Measurements from ENCODE around the gene KLHDC3. TPM values are rescaled to one million over a fixed set of nuclear protein-coding genes. Genes with fewer than 3 reads are reported as not detected.

KLHDC3 gene
- total and polyA plus RNA-seq, 2 of the 13 experiments (the other 11 are each of a cell fraction or from before 2014, with no cell fraction given) = 78.3 to 91.5 TPM

GRCh38 chr6:43059168-43060033 lies 45.4 kb downstream of the KLHDC3 start, which contains the start of the genes KLC4 and MRPL2 (continued):
- TF ChIP-seq ZNF10 (CRISPR knock-in tag; IDR thresholded peaks at IDR 0.05; ENCODE audit: borderline replicate concordance, low read depth) = no peak
- peak; percentile 71; the same call in 1 of the 2 replicates for TF ChIP-seq ERF (CRISPR knock-in tag; IDR thresholded peaks at IDR 0.05)
- peak; percentile 56; the same call in 1 of the 2 replicates for TF ChIP-seq ZZZ3 (CRISPR knock-in tag; IDR thresholded peaks at IDR 0.05; ENCODE audit: borderline replicate concordance)
- TF ChIP-seq TBX2 (CRISPR knock-in tag; IDR thresholded peaks at IDR 0.05; ENCODE audit: borderline replicate concordance) = peak; percentile 64
- no peak for TF ChIP-seq CENPBD1 (CRISPR knock-in tag; IDR thresholded peaks at IDR 0.05; ENCODE audit: borderline replicate concordance, low read depth)
- no peak for TF ChIP-seq KLF11 (CRISPR knock-in tag; IDR thresholded peaks at IDR 0.05)
- no peak for TF ChIP-seq SOX6 (IDR thresholded peaks at IDR 0.05)
- TF ChIP-seq SOX6 (CRISPR knock-in tag; IDR thresholded peaks at IDR 0.05) = peak; percentile 52
- peak; percentile 46 for TF ChIP-seq ZNF317 (CRISPR knock-in tag; IDR thresholded peaks at IDR 0.05)
- no peak for TF ChIP-seq ZNF615 (CRISPR knock-in tag; IDR thresholded peaks at IDR 0.05; ENCODE audit: borderline replicate concordance)
- TF ChIP-seq ZNF264 (CRISPR knock-in tag; IDR thresholded peaks at IDR 0.05) = 0 out of 2 replicates have a peak, but pooled peaks have one; percentile 23
- TF ChIP-seq ZNF430 (CRISPR knock-in tag; IDR thresholded peaks at IDR 0.05) = no peak; the same call in 1 of the 2 replicates
- TF ChIP-seq U2AF2 (IDR thresholded peaks at IDR 0.05; ENCODE audit: low read depth, low read length) = no peak
- peak; percentile 59 for TF ChIP-seq ZGPAT (CRISPR knock-in tag; IDR thresholded peaks at IDR 0.05)
- TF ChIP-seq TRIM22 (IDR thresholded peaks at IDR 0.05) = no peak
- TF ChIP-seq ATF7-NPFF (CRISPR knock-in tag; IDR thresholded peaks at IDR 0.05; ENCODE audit: low read depth) = no peak
- TF ChIP-seq HDAC2 (CRISPR knock-in tag; IDR thresholded peaks at IDR 0.05) = peak; percentile 85
- TF ChIP-seq RBAK (CRISPR knock-in tag; IDR thresholded peaks at IDR 0.05) = 0 out of 2 replicates have a peak, but pooled peaks have one; percentile 29
- peak; percentile 35; the same call in 1 of the 2 replicates for TF ChIP-seq ZNF614 (CRISPR knock-in tag; IDR thresholded peaks at IDR 0.05; ENCODE audit: borderline replicate concordance)
- 0 out of 2 replicates have a peak, but pooled peaks have one; percentile 45 for TF ChIP-seq ZNF251 (CRISPR knock-in tag; IDR thresholded peaks at IDR 0.05)
- peak; percentile 89 to 92 for TF ChIP-seq NR2F1 (CRISPR knock-in tag; IDR thresholded peaks at IDR 0.05)
- no peak; the same call in 1 of the 2 replicates for TF ChIP-seq THAP8 (CRISPR knock-in tag; IDR thresholded peaks at IDR 0.05; ENCODE audit: borderline replicate concordance)
- TF ChIP-seq ZNF256 (CRISPR knock-in tag; conservative IDR thresholded peaks at IDR 0.05) = no peak
- peak; percentile 83 for TF ChIP-seq NFYB (CRISPR knock-in tag; IDR thresholded peaks at IDR 0.05)
- TF ChIP-seq NFKB2 (CRISPR knock-in tag; IDR thresholded peaks at IDR 0.05; ENCODE audit: borderline replicate concordance) = no peak; the same call in 1 of the 2 replicates
- TF ChIP-seq ZNF234 (CRISPR knock-in tag; conservative IDR thresholded peaks at IDR 0.05) = no peak; the same call in 1 of the 2 replicates
- TF ChIP-seq ZNF292 (CRISPR knock-in tag; IDR thresholded peaks at IDR 0.05; ENCODE audit: borderline replicate concordance, low read depth) = 0 out of 2 replicates have a peak, but pooled peaks have one; percentile 26
